ENCODE results near the gene H6PD. TPM values are rescaled to one million over a fixed set of nuclear protein-coding genes. Genes with fewer than 3 reads are reported as not detected.
A peak's percentile ranks its signal among the peaks of the same experiment; 100 is the strongest.

H6PD gene
- total RNA-seq, 1 donor from 2014 or later: 43.7 TPM

DNA sequence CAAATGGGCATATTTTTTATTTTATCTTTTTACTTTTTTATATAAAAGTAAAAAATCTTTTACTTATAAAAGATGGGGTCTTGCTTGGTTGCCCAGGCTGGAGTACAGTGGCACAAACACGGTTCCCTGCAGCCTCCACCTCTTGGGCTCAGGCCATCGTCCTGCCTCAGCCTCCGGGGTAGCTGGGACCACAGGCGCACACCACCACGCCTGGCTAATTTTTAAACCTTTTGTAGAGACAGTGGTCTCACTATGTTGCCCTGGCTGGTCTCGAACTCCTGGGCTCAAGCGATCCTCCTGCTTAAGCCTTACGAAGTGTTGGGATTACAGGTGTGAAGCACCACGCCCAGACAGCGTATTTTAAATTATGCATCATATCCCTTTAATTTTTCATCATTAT, 986 bp downstream of the H6PD start:
- TF ChIP-seq, protein P1, sequence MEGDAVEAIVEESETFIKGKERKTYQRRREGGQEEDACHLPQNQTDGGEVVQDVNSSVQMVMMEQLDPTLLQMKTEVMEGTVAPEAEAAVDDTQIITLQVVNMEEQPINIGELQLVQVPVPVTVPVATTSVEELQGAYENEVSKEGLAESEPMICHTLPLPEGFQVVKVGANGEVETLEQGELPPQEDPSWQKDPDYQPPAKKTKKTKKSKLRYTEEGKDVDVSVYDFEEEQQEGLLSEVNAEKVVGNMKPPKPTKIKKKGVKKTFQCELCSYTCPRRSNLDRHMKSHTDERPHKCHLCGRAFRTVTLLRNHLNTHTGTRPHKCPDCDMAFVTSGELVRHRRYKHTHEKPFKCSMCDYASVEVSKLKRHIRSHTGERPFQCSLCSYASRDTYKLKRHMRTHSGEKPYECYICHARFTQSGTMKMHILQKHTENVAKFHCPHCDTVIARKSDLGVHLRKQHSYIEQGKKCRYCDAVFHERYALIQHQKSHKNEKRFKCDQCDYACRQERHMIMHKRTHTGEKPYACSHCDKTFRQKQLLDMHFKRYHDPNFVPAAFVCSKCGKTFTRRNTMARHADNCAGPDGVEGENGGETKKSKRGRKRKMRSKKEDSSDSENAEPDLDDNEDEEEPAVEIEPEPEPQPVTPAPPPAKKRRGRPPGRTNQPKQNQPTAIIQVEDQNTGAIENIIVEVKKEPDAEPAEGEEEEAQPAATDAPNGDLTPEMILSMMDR (IDR thresholded peaks at IDR 0.05): no peak
- no peaks in the 10 kb centered on the region for H3K27me3 ChIP-seq
- ATAC-seq (no peak), DNase-seq (peak; percentile 51)
- no peaks in the 10 kb centered on the region for H3K9me3 ChIP-seq
- H3K27ac ChIP-seq: peak overlapping the region; percentile 93
- intact Hi-C loops (cut with DNase I): no loop called here
- H3K4me1 ChIP-seq: peaks cover 66% of the 10 kb centered on the region
- peak overlapping the region; percentile 61 for H3K4me3 ChIP-seq
- H3K36me3 ChIP-seq: no peaks in the 10 kb centered on the region

DNA sequence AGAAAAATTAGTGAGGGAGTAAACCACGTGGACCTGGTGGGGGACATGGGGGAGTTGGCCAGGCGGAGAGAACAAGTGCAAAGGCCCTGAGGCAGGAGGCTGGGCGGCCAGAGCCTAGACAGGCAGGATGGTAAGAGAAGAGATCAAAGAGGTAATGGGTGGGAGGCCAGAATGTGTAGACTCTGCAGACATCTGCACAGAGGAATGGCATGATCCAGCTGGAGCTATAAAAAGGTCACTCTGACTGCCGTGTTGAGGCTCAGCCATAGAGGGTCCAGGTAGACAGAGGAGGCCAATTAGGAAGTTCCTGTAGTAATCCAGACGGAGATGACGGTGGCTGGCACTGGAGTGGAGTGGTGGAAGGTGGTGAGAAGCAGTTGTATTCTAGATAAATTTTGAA, 3.6 kb downstream of the H6PD start:
- Histone ChIP-seq H3K4me3 (no peak overlapping the region), H3K36me3 (no peaks in the 10 kb centered on the region), H3K9me3 (no peaks in the 10 kb centered on the region), H3K27me3 (no peaks in the 10 kb centered on the region), H3K4me1 (peaks cover 86% of the 10 kb centered on the region), H3K27ac (peak overlapping the region; percentile 71)
- ATAC-seq (no peak), DNase-seq (peak; percentile 44)
- TF ChIP-seq, protein P1 (IDR thresholded peaks at IDR 0.05): no peak
- intact Hi-C loops (cut with DNase I): no loop called here

DNA sequence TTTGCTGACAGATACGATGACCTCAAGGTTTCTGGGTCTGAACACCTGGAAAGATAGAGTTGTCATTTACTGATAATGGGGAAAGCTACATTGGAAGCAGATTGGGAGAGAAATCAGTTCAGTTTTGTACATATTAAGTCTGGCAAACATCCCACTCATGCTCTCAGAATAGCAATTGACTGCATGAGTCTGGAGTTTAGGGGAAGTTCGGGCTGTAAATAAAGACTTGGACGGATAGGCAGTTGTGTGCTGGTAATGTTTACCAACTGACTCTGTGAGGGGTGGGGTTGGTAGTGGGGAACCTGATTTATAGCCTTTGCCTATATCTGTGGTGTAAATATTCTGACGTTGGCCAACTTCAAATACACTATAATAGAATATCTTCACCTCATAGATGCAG, 4.0 kb downstream of the H6PD start:
- intact Hi-C loops (cut with DNase I): no loop called here
- Histone ChIP-seq H3K9me3 (no peaks in the 10 kb centered on the region), H3K27ac (peak overlapping the region; percentile 71), H3K4me3 (no peak overlapping the region), H3K4me1 (peaks cover 86% of the 10 kb centered on the region), H3K27me3 (no peaks in the 10 kb centered on the region), H3K36me3 (no peaks in the 10 kb centered on the region)
- TF ChIP-seq, protein P1 (IDR thresholded peaks at IDR 0.05): no peak
- DNase-seq (no peak), ATAC-seq (no peak)

DNA sequence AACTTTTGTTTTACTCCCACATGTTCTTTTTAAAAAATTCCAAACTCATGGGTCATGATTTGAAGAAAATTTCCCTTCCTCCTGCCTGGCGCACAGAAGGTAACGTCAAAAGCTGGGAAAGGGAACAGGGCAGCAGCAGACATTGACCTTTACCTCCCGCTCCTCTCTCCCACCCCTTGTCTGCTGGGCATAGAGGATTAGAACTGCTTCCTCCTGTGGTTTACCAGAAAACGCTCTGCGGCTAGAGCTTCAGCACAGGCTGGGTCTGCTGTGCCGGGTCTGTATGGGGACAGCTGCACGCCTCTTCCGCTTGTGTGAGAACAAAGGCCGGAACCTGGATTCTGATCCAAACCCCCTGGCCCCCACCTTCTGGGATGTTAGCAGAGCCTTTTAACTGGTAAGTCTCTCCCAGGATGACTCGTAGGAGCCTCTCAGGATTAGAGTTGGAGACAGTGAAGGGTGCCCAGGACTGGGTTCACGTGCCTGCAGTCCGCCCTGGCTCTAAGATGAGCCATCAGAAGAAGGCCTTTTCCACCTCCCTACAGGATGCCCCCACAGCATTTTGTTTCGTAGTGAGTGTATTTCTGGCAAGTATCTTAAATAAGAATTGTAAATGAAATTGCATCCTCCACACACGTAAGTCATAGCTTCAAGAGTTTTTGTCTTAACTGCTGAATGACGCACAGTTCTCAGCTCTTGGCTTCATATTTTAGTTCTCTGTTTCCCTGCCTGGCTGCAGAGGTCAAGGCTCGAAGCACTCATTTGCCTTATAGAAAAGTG, 5.2 kb downstream of the H6PD start:
- Histone ChIP-seq H3K9me3 (no peaks in the 10 kb centered on the region), H3K36me3 (no peaks in the 10 kb centered on the region), H3K27ac (peak overlapping the region; percentile 71), H3K4me3 (peak overlapping the region; percentile 4), H3K4me1 (peaks cover 90% of the 10 kb centered on the region), H3K27me3 (no peaks in the 10 kb centered on the region)
- intact Hi-C loops (cut with DNase I): no loop called here
- peak; percentile 77 for DNase-seq
- TF ChIP-seq, protein P1 (IDR thresholded peaks at IDR 0.05): no peak
- ATAC-seq: peak; percentile 58

DNA sequence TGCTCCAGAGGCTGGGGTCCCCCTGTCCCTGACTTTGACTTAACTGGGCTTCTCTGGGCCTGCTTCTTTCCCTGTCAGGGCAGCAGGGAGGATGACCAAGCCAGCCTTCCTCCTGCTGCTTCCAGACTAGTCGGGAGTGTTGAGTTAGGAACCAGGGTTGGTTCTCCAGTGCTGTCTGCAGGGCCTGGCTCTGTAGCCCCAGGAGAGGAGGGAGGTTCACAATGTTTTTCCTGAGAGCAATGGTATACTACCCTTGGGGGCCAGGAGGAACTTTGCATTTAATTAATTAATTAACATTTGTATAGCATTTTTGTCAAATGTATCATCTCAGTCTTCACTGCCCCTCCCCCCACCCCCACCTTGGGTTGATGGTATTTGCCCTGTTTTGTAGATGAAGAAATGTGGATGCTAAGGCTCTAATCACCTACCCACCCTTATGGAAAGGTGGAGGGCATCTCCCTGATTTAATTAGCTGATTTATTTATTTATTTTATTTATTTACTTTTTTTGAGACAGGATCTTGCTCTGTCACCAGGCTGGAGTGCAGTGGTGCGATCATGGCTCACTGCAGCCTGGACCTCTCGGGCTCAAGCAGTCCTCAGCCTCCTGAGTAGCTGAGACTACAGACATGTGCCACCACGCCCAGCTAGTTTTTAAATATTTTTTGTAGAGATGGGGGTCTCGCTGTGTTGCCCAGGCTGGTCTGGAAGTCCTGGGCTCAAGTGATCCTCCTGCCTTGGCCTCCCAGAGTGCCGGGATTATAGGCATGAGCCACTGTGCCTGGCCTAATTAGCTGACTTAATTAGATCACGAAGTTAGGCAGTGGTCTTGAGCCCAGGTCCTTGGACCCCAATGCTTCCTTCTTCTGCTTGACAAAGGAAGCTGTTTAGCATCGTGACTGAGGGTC, 6.6 kb downstream of the H6PD start:
- Histone ChIP-seq H3K4me1 (peaks cover 86% of the 10 kb centered on the region), H3K4me3 (no peak overlapping the region), H3K36me3 (peaks cover 4% of the 10 kb centered on the region), H3K9me3 (no peaks in the 10 kb centered on the region), H3K27me3 (no peaks in the 10 kb centered on the region), H3K27ac (peak overlapping the region; percentile 83)
- intact Hi-C loops (cut with DNase I): no loop called here
- ATAC-seq (no peak), DNase-seq (peak; percentile 46)
- TF ChIP-seq, protein P1 (IDR thresholded peaks at IDR 0.05): no peak

All from upper lobe of right lung (tissue), 1 donor.